Measurements from ENCODE around the gene SYT1. TPM values are rescaled to one million over a fixed set of nuclear protein-coding genes. Genes with fewer than 3 reads are reported as not detected.

The SYT1 gene
- total and polyA plus RNA-seq, 2 donors (not counting 1 experiment from before 2014, with no cell fraction given): 0.90 to 2.1 TPM

DNA sequence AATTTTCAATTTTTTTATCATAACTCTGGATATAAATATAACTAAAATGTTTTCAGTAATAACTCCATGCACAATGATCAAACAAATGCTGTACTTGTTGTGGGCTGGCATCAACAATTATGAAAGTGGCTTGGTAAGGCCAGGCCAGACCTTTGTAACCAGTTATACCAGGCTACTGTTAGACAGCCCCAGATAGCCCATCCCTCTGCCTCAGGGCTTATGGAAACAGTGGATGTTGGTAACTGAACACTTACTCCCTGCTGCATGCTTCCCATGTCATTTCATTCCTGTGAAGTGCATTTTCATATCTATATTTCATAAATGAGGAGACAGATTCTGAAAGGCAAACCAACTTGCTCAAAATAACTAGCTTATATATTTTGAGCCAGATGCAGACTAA lies 195.0 kb downstream of the SYT1 start:
- TF ChIP-seq EZH2 (IDR thresholded peaks at IDR 0.05; ENCODE audit: low read length, missing control alignments): no peak
- TF ChIP-seq, protein P1, sequence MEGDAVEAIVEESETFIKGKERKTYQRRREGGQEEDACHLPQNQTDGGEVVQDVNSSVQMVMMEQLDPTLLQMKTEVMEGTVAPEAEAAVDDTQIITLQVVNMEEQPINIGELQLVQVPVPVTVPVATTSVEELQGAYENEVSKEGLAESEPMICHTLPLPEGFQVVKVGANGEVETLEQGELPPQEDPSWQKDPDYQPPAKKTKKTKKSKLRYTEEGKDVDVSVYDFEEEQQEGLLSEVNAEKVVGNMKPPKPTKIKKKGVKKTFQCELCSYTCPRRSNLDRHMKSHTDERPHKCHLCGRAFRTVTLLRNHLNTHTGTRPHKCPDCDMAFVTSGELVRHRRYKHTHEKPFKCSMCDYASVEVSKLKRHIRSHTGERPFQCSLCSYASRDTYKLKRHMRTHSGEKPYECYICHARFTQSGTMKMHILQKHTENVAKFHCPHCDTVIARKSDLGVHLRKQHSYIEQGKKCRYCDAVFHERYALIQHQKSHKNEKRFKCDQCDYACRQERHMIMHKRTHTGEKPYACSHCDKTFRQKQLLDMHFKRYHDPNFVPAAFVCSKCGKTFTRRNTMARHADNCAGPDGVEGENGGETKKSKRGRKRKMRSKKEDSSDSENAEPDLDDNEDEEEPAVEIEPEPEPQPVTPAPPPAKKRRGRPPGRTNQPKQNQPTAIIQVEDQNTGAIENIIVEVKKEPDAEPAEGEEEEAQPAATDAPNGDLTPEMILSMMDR (conservative IDR thresholded peaks at IDR 0.05 in 1 of 2, IDR thresholded peaks at IDR 0.05 in 1 of 2; ENCODE audit: low read depth in 1 of 2, low read length in 2 of 2): no peak
- H4K20me1 ChIP-seq (ENCODE audit: control insufficient read depth, extremely low read depth, insufficient read depth, low read length): no peaks in the 10 kb centered on the region
- DNase-seq (ENCODE audit: low read depth in 2 of 2): no peak
- no peak overlapping the region for H3K9ac ChIP-seq (ENCODE audit: insufficient read depth, low read length)
- peaks cover 2% of the 10 kb centered on the region for H3K4me1 ChIP-seq (ENCODE audit: control insufficient read depth, extremely low read depth, insufficient read depth, low read length)
- no peaks in the 10 kb centered on the region for H3K36me3 ChIP-seq (ENCODE audit: control insufficient read depth, insufficient read depth, low read length)
- no peaks in the 10 kb centered on the region for H3K9me3 ChIP-seq (ENCODE audit: control insufficient read depth, insufficient read depth, low read depth, low read length)
- no peak overlapping the region for H3K27ac ChIP-seq (ENCODE audit: insufficient read depth, low read length)
- H3K79me2 ChIP-seq (ENCODE audit: control insufficient read depth, insufficient read depth, low read length): no peaks in the 10 kb centered on the region
- no peaks in the 10 kb centered on the region for H3K27me3 ChIP-seq (ENCODE audit: control insufficient read depth, insufficient read depth, low read length)
- H3K4me2 ChIP-seq (ENCODE audit: extremely low read depth, insufficient read depth, low read length): no peak overlapping the region
- H3K4me3 ChIP-seq (replicated peaks in 1 of 4; ENCODE audit: control extremely low read depth in 1 of 4, insufficient read depth in 1 of 4, low read depth in 3 of 4, low read length in 4 of 4): no peak overlapping the region
- no peak overlapping the region for H2AFZ ChIP-seq (ENCODE audit: low read length)

DNA sequence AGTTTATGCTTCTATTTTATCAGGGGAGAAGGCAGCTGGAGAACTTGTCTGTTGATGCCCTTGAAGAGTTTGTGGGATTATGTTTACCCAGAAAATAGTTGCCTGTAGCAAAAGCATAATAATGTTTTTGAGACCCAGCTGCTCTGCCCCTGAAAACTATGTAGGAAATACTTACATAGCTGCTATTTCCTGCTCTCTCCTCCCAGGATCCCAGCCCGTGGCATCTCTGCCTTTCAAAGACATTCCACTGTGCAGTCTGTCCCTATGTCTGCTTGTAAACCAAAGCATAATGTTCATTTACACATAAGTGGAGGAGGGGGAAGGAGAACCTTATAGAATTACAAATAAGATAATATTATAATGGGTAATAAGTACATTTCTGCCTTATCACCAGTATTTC lies 198.7 kb downstream of the SYT1 start:
- H3K4me2 ChIP-seq (ENCODE audit: extremely low read depth, insufficient read depth, low read length): no peak overlapping the region
- no peak overlapping the region for H3K4me3 ChIP-seq (replicated peaks in 1 of 4; ENCODE audit: control extremely low read depth in 1 of 4, insufficient read depth in 1 of 4, low read depth in 3 of 4, low read length in 4 of 4)
- H3K4me1 ChIP-seq (ENCODE audit: control insufficient read depth, extremely low read depth, insufficient read depth, low read length): no peaks in the 10 kb centered on the region
- no peaks in the 10 kb centered on the region for H4K20me1 ChIP-seq (ENCODE audit: control insufficient read depth, extremely low read depth, insufficient read depth, low read length)
- no peak overlapping the region for H3K9ac ChIP-seq (ENCODE audit: insufficient read depth, low read length)
- H3K27ac ChIP-seq (ENCODE audit: insufficient read depth, low read length): no peak overlapping the region
- H3K79me2 ChIP-seq (ENCODE audit: control insufficient read depth, insufficient read depth, low read length): no peaks in the 10 kb centered on the region
- H3K9me3 ChIP-seq (ENCODE audit: control insufficient read depth, insufficient read depth, low read depth, low read length): no peaks in the 10 kb centered on the region
- peak; percentile 12 to 60 for DNase-seq (ENCODE audit: low read depth in 2 of 2)
- no peaks in the 10 kb centered on the region for H3K27me3 ChIP-seq (ENCODE audit: control insufficient read depth, insufficient read depth, low read length)
- no peak overlapping the region for H2AFZ ChIP-seq (ENCODE audit: low read length)
- TF ChIP-seq, protein P1 (conservative IDR thresholded peaks at IDR 0.05 in 1 of 2, IDR thresholded peaks at IDR 0.05 in 1 of 2; ENCODE audit: low read depth in 1 of 2, low read length in 2 of 2): no peak
- TF ChIP-seq EZH2 (IDR thresholded peaks at IDR 0.05; ENCODE audit: low read length, missing control alignments): no peak
- no peaks in the 10 kb centered on the region for H3K36me3 ChIP-seq (ENCODE audit: control insufficient read depth, insufficient read depth, low read length)

GRCh38 chr12:79067977-79068376 lies 203.4 kb downstream of the SYT1 start:
- Histone ChIP-seq H3K27me3 (ENCODE audit: control insufficient read depth, insufficient read depth, low read length) (no peaks in the 10 kb centered on the region), H3K9me3 (ENCODE audit: control insufficient read depth, insufficient read depth, low read depth, low read length) (no peaks in the 10 kb centered on the region), H3K4me3 (replicated peaks in 1 of 4; ENCODE audit: control extremely low read depth in 1 of 4, insufficient read depth in 1 of 4, low read depth in 3 of 4, low read length in 4 of 4) (no peak overlapping the region), H4K20me1 (ENCODE audit: control insufficient read depth, extremely low read depth, insufficient read depth, low read length) (no peaks in the 10 kb centered on the region), H3K27ac (ENCODE audit: insufficient read depth, low read length) (no peak overlapping the region), H3K4me1 (ENCODE audit: control insufficient read depth, extremely low read depth, insufficient read depth, low read length) (no peaks in the 10 kb centered on the region), H2AFZ (ENCODE audit: low read length) (no peak overlapping the region), H3K9ac (ENCODE audit: insufficient read depth, low read length) (no peak overlapping the region), H3K79me2 (ENCODE audit: control insufficient read depth, insufficient read depth, low read length) (no peaks in the 10 kb centered on the region), H3K4me2 (ENCODE audit: extremely low read depth, insufficient read depth, low read length) (no peak overlapping the region), H3K36me3 (ENCODE audit: control insufficient read depth, insufficient read depth, low read length) (no peaks in the 10 kb centered on the region)
- TF ChIP-seq, protein P1 (conservative IDR thresholded peaks at IDR 0.05 in 1 of 2, IDR thresholded peaks at IDR 0.05 in 1 of 2; ENCODE audit: low read depth in 1 of 2, low read length in 2 of 2): no peak
- TF ChIP-seq EZH2 (IDR thresholded peaks at IDR 0.05; ENCODE audit: low read length, missing control alignments): no peak
- DNase-seq (ENCODE audit: low read depth in 2 of 2): no peak
